Omental fat pad (tissue), 4 donors: Measurements from ENCODE around the gene CMIP. TPM values are rescaled to one million over a fixed set of nuclear protein-coding genes. Genes with fewer than 3 reads are reported as not detected.

Experiments used
- ATAC-seq: fragments of 150-250 bp; one replicate; pipeline ENCODE4 v1.9.1; 2016; ENCODE audit warnings: mild to moderate bottlenecking, moderate library complexity; ENCODE audit not compliant: low FRiP score
- DNase-seq: peaks from one replicate; pipeline ENCODE4 v3.0.0-alpha.2; 2019; ENCODE audit warnings: low spot score
- small RNA-seq: library from RNA; depleted of rRNA; stranded (forward); fragments of <200 nt; gene quantifications from one replicate; pipeline ENCODE3, GENCODE V24; 2016
- total RNA-seq, 4 donors: library from RNA; depleted of rRNA; stranded (reverse); fragments of >200 nt; gene quantifications; one replicate each; pipeline ENCODE4 v1.1.0, GENCODE V29; 2016
- TF ChIP-seq, protein P1 (sequence below), 3 donors: fragments of 450-650 bp; IDR thresholded peaks; one replicate each; pipeline ENCODE4 v1.5.1; 2016 to 2017; ENCODE audit warnings: antibody characterized with exemption in 3 of 3, mild to moderate bottlenecking in 3 of 3, moderate library complexity in 2 of 3

Gene CMIP
- total RNA-seq, 4 donors from 2014 or later, result 15.8 to 52.8 (median 32.0) TPM

GRCh38 chr16:81752876-81753227 is 308.2 kb downstream of the CMIP start:
- DNase-seq (no peak), ATAC-seq (no peak)
- TF ChIP-seq, protein P1, sequence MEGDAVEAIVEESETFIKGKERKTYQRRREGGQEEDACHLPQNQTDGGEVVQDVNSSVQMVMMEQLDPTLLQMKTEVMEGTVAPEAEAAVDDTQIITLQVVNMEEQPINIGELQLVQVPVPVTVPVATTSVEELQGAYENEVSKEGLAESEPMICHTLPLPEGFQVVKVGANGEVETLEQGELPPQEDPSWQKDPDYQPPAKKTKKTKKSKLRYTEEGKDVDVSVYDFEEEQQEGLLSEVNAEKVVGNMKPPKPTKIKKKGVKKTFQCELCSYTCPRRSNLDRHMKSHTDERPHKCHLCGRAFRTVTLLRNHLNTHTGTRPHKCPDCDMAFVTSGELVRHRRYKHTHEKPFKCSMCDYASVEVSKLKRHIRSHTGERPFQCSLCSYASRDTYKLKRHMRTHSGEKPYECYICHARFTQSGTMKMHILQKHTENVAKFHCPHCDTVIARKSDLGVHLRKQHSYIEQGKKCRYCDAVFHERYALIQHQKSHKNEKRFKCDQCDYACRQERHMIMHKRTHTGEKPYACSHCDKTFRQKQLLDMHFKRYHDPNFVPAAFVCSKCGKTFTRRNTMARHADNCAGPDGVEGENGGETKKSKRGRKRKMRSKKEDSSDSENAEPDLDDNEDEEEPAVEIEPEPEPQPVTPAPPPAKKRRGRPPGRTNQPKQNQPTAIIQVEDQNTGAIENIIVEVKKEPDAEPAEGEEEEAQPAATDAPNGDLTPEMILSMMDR (IDR thresholded peaks at IDR 0.05), result no peak

DNA sequence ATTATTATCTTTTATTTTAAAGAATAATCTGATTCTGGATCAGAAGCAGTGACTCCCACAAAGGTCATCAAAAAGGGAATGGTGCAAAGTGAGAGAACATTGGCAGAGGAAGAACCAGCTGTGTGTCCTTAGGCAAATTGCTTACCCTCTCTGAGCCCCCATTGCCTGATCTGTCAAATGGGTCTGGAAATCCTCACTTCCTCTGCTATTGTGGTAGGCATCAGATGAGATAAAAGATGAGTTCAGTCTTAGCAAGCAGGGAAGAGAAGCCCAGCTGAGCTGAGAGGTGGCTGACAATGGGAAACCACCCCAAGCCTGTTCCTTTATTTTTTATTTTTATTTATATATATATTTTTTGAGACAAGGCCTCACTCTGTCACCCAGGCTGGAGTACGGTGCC is 310.2 kb downstream of the CMIP start:
- ATAC-seq (no peak), DNase-seq (no peak)
- TF ChIP-seq, protein P1 (IDR thresholded peaks at IDR 0.05), result no peak

DNA sequence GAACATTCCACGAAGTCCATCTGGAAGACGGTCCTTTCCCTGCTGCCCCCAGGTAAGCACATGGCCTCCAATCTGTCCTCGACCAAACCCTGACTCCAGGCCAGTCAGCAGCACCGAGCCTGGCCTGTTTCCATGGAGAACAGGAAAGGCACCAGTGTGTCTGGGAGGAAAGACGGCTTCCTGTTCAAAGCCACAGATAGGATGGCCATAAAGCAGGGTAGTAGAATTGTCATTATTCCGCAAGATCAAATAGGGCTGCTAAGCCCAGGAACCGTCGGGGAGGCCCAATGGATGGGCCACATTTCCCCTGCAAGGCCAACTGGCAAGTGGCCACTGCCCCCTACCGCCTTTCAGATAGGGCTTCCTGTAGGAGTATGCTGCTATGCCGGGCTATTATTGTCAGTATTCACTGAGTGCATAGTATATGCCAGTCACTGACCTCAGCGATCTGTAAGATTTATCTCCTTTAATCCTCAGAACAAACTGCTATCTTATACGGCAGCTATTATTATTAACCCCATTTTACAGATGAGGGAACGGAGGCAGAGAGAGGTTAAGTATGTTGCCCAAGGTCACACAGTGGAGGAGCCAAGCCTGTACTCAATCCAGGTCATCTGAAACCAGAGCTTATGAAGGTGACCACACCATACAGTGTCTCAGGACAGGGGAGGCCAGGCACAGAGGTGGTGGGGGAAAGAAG is 311.5 kb downstream of the CMIP start:
- no peak for ATAC-seq
- no peak for DNase-seq
- TF ChIP-seq, protein P1 (IDR thresholded peaks at IDR 0.05), result no peak

DNA sequence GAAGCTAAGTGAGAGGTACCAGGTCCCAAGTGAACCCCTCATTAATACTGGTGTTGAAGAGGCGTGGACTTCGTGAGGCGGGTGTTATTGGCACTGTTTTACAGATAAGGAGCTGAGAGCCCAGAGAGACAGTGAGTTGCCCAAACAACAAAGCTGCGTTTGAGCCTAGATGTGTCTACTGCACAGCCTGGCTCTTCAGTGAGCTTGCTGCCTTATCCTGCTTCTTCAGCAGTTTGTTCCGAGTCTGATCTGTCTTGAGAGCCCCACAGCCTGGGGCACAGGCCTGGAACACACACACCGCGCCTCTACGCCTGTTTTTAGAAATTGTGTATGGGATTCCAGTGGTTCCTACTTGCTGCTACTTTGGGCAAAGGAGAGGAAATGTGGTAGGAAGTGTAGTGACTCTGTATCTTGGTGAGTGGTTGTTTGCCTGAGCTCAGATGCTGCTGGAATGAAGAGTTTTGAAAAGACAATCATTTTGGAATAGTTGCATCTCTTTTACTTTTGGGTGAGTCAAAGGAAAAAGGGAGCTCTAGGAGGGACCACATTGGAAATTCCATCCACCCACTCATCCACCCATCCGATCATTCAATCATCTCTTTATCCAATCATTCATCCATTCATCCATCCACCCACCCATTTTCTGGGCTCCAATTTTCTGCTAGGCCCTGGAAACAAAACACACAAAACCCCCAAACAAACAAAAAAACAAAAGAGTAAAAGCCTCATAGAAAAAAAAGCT is 312.2 kb downstream of the CMIP start:
- TF ChIP-seq, protein P1 (IDR thresholded peaks at IDR 0.05), result no peak
- ATAC-seq (no peak), DNase-seq (no peak)

GRCh38 chr16:81758376-81758775 is 313.8 kb downstream of the CMIP start:
- TF ChIP-seq, protein P1 (IDR thresholded peaks at IDR 0.05), result no peak
- ATAC-seq (no peak), DNase-seq (no peak)

Small RNAs within 50 kb of the gene (small RNA-seq; reads per million reads assigned to genes)
- gene MIR6504, result not detected
- not detected for gene MIR7854

Other genes with a start within 250 kb of the CMIP start
- under 1 TPM in 2 of 4 donors, not detected in 2; 0.28 to 0.36 TPM for gene BCO1, start 206.1 kb upstream of the CMIP start, total RNA-seq
- 10 to 100 TPM in 3 of 4 donors, 1 to 10 TPM in 1; 9.6 to 13.9 (median 10.9) TPM for gene GAN, start 129.8 kb upstream of the CMIP start, total RNA-seq